ENCODE data around the gene SRGAP2C.
"Not testable (repeated sequence)": the region's sequence is repeated elsewhere in the genome, so short reads cannot be mapped to it uniquely, and the experiment has no call there.

The SRGAP2C gene

DNA sequence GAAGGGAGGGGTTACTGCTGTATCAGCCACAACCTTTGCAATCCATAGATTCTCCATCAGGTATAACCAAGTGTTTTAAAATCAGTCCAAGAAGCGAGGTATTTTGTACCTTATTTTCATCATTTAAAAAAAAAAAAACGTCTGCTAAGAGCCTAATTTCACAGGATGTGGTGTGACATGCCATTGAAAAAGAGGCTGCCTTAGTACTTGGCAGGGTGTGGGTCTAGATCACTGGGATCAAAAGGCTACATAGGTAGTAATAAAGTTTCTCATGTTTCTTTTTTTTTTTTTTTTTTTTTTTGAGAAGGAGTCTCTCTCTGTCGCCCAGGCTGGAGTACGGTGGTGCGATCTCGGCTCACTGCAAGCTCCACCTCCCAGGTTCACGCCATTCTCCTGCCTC, 192.2 kb downstream of the SRGAP2C start:
- DNase-seq (ENCODE audit: low read depth, low spot score): not testable (repeated sequence)

DNA sequence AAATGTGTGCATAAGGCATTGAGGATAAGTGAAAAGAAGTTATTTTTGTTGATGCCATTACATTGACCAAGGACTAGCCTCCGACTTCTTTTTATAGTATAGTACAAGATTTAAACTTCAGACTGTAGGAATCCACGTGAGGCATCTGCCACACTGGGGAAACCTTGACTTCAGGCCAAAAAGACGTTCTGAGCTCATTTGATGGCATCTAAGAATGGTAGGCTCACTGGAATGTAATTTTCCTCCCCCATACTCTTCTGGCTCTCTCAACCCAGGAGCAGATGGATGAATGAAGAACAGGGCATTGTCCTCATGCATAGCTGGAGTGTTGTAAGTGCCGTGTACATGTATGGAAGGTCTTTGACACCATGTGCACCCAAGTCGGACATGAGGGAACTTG, 194.0 kb downstream of the SRGAP2C start:
- not testable (repeated sequence) for DNase-seq (ENCODE audit: low read depth, low spot score)

DNA sequence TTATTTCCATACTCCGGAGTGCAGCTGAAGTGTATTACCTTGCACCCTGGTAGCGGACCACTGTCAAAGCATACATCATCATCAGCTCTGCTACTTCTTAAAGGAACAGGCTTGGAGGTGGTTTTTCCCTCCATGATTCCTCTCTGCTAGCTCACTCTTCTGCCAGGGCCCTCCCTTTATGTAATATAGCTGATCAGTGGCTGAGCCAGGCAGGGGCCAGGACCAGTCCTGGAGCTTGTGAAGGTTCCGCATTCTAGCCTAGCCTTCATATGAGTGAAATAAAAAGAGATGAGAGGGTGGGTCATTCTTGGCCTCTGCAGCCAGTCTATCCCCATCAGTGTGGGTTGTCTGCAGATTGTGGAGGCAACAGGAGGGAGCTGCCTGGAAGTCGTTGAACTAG, 200.0 kb downstream of the SRGAP2C start:
- not testable (repeated sequence) for DNase-seq (ENCODE audit: low read depth, low spot score)

DNA sequence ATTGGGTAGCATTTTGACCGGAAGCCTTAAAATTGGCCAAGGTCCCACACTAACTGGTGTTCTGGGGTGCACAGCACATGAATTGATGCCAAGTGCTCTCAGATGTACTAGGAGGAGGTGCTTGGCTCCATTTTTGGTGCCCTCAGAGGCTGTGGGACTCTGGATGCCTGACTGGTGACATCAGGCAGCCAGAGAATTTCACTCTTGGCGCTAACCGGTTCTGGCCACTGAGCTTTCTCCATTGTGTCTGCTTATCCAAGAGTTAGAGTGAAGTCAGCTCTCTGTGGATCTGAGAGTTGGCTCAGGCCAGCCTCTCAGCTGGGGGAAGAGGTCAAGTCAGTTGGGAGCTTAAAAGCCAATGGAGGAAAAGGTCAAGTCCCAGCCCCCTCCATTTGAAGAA, 200.4 kb downstream of the SRGAP2C start:
- DNase-seq (ENCODE audit: low read depth, low spot score): not testable (repeated sequence)

DNA sequence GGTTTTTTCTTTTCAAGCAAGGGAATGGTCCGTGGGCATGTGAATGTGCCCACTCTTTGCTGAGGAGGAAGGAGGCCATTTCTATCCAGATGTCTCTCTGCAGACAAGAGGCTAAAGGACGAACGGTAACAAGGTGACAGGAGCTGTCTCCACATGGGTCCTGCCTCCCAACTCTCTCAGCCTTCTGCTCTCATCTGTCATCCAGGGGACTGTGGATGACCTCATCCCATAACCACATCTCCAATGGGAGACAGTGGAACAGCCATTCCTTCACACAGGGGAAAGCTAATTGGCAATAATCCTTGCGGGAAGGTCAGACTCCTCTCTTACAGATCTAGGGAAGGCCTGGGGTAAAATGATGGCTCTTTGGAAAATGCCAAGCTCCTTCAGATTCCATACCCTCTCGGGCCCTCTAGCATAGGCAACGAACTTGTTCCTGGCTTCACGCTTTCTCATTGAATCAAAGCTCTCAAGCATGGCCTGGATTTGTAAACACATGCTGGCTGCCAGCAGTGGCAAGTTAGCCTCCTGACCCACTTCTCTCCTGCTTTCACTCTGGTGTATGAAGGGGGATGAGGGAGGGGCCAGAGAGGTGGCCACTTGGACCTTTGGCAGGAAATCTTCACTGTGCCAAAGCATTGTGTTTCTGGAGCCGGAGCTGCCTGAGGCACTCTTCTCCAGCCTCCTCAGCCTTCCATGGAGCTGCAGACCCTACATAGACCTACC, 201.0 kb downstream of the SRGAP2C start:
- not testable (repeated sequence) for DNase-seq (ENCODE audit: low read depth, low spot score)

DNA sequence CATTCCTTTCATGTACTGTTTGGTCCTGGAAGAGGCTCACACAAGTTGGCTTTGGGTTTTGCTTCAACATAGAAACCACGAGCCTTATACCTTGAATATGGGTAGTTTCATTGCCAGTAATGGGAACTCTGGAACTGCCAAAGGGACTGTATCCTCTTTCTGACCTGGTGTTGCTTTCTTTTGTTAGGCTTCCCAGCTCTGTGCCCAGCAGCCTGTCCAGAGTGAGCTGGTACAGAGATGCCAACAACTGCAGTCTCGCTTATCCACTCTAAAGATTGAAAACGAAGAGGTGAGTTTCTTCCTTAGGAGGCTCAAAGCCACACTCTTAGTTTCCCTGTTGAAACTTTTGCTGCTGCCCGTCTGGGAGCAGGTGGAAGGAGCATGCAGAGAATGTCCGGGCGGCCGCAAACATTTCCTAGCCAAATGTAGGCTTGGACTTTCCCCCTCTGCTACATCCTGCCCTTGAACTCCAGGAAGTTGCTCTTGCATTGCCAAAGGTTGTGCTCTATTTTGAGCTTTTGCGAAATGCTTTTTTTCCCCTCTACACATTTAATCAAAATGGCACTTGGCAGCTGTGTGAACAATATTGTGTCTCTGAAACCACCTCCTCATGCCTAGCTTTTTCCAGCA, 201.7 kb downstream of the SRGAP2C start:
- not testable (repeated sequence) for DNase-seq (ENCODE audit: low read depth, low spot score)

DNA sequence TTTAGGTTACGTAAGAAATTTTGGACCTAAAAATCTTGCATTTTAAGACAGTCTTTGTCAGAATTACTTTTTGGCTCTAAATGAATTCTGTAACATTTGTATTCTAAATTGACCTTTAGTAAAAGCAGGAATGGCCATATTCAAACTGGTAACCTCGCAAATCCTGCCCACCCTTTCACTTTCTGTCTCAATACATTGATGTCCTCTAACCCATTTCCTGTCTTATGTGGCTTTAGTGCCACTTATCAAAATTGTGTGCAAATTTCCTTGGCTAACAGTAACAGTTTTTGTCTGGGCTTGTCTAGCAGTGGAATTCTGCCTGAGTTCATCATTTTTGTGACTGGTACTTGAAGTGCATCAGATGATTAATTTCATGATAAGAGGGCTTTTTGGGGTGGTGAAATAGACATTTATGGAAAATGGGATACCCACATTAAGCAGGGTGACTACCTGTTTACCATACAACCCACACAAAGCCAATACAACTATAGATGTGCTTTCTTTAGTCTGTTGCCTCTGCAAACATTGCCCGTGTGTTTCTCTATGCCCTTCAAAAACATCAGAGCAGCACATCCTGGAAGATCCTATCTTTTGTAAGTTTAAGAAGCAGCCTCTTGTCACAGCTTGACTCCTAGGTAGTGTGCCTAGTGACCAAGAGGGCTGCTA, 205.3 kb downstream of the SRGAP2C start:
- DNase-seq (ENCODE audit: low read depth, low spot score): not testable (repeated sequence)

DNA sequence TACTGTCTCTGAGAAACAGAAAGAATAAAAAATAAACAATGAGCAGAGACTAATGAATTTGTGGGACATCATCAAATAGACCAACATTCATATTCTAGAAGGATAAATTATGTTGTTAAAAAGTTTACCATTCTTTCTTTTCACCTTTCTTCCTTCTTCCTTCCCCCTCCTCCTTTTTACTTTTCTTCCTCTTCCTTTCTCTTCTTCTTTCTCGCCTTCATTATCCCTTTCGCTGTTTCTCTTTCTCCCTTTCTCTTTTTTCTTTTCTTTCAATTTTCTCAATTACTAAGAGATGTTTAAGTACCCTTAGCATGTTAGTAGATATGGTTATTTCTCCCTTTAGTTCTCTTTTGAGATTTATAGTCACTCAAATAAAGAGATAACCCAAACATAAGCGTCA, 207.4 kb downstream of the SRGAP2C start:
- DNase-seq (ENCODE audit: low read depth, low spot score): not testable (repeated sequence)

DNA sequence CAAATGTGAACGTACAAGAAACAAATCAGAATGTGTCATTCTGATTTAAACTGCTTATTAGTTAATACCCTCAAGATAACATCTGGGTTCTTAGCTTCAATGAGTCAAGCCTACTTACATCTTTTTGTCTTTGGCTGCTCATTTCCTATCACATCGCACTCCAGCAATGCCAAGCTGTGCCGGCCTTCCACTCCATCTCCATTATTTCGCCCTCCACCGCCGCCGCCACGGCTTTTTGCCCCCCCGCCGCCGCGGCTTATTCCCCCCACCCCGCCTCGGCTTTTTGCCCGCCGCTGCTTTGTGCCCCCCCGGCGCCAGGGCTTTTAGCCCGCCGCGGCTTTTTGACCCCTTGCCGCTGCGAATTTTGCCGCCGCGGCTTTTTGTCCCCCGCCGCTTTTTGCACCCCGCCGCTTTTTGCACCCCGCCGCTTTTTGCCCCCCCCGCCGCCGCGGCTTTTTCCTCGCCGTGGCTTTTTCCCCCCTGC, 211.0 kb downstream of the SRGAP2C start:
- DNase-seq (ENCODE audit: low read depth, low spot score): not testable (repeated sequence)

DNA sequence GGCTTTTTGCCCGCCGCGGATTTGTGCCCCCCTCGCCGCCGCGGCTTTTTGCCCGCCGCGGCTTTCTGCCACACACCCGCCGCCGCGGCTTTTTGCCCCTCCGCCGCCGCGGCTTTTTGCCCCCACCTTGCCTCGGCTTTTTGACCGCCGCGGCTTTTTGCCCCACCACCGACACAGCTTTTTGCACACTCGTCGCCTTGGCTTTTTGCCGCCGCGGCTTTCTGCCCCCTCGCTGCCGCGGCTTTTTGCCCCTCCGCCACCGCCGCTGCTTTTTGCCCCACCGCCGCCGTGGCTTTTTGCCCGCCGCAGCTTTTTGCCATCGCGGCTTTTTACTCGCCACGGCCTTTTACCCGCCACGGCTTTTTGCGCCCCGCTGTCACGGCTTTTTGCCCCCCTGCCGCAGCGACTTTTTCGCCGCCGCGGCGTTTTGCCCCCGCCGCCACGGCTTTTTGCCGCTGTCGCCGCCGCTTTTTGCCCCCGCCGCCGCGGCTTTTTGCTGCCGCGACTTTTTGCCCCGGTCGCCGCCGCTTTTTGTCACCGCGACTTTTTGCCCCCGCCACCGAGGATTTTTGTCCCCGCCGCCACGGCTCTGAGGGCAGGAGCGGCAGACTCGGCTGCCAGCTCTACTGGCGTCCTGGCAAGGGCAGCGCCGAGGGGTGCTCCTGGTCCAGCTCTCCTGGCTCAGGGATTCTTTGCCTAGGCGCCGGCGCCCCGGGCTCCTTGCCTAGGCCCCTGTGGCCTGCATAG, 211.7 kb downstream of the SRGAP2C start:
- not testable (repeated sequence) for DNase-seq (ENCODE audit: low read depth, low spot score)

DNA sequence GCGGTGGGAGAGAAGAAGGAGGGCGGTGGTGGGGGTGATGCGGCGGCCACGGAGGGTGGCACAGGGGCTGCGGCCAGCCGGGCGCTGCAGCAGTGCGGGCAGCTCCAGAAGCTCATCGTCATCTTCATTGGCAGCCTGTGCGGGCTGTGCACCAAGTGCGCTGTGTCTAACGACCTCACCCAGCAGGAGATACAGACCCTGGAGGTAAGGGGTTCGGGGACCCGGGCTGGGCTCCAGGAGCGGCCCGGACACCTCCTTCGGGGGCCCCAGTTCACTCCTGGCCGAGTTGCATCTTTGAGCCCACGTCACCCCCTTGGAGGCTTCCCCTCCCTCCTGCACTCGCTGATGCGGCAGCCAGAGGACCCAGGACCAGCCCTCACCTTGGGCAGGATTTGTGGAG, 212.3 kb downstream of the SRGAP2C start:
- DNase-seq (ENCODE audit: low read depth, low spot score): not testable (repeated sequence)

DNA sequence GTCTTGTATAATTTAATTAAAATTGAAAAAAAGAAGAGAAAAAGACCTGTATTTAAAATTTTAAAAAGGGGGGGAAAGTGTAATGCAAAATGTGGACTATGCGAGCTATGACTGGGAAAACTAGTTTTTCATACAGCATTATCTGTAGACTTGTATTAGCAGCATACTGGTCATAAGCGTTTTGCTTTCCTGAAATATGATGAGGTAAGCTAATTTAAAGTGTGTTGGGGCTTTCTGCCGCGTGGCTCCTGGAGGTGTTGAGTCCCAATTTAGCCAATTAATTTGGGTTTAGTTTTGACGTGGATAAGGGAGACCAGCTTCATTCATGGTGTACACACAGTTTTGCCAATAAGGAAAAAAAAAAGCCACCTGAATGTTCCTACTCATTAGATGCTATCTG, 214.4 kb downstream of the SRGAP2C start:
- DNase-seq (ENCODE audit: low read depth, low spot score): not testable (repeated sequence)

DNA sequence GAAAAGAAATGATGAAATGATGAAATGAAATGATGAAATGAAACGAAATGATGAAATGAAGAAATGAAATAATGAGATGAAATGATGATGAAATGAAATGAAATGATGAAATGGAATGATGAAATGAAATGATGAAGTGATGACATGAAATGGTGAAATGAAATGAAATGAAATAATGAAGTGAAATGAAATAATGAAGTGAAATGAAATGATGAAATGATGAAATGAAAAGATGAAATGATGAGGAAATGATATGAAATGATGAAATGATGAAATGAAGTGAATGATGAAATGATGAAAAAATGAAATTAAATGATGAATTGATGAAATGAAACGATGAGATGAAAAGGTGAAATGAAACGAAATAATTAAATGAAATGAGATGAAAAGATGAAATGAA, 215.3 kb downstream of the SRGAP2C start:
- not testable (repeated sequence) for DNase-seq (ENCODE audit: low read depth, low spot score)

DNA sequence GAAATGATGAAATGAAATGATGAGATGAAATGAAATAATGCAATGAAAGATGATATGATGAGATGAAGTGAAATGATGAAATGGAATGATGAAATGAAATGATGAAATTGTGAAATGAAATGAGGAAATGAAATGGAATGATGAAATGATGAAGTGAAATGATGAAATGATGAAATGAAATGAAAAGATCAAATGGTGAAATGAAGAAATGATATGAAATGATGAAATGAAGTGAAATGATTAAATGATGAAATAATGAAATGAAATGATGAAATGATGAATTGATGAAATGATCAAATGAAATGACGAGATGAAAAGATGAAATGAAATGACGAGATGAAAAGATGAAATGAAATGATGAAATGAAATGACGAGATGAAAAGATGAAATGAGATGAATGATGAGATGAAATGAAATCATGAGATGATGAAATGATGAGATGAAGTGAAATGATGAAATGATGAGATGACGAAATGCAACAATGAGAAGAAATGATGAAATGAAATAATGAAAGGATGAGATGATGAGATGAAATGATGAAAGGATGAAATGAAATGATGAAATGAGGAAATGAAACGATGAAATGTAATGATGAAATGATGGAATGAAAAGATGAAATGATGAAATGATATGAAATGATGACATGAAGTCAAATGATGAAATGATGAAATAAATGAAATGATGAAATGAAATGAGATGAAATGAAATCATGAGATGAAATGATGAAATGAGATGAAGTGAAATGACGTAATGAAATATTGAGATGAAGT, 216.0 kb downstream of the SRGAP2C start:
- DNase-seq (ENCODE audit: low read depth, low spot score): not testable (repeated sequence)

DNA sequence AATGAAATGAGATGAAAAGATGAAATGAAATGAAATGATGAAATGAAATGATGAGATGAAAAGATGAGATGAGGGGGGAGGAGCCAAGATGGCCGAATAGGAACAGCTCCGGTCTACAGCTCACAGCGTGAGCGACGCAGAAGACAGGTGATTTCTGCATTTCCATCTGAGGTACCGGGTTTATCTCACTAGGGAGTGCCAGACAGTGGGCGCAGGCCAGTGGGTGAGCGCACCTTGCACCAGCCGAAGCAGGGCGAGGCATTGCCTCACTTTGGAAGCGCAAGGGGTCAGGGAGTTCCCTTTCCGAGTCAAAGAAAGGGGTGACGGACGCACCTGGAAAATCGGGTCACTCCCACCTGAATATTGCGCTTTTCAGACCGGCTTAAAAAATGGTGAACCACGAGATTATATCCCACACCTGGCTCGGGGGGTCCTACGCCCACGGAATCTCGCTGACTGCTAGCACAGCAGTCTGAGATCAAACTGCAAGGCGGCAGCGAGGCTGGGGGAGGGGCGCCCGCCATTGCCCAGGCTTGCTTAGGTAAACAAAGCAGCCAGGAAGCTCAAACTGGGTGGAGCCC, 216.7 kb downstream of the SRGAP2C start:
- not testable (repeated sequence) for DNase-seq (ENCODE audit: low read depth, low spot score)

DNA sequence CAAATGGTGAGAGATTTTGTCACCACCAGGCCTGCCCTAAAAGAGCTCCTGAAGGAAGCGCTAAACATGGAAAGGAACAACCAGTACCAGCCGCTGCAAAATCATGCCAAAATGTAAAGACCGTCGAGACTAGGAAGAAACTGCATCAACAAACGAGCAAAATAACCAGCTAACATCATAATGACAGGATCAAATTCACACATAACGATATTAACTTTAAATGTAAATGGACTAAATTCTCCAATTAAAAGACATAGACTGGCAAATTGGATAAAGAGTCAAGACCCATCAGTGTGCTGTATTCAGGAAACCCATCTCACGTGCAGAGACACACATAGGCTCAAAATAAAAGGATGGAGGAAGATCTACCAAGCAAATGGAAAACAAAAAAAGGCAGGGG, 218.5 kb downstream of the SRGAP2C start:
- DNase-seq (ENCODE audit: low read depth, low spot score): not testable (repeated sequence)

DNA sequence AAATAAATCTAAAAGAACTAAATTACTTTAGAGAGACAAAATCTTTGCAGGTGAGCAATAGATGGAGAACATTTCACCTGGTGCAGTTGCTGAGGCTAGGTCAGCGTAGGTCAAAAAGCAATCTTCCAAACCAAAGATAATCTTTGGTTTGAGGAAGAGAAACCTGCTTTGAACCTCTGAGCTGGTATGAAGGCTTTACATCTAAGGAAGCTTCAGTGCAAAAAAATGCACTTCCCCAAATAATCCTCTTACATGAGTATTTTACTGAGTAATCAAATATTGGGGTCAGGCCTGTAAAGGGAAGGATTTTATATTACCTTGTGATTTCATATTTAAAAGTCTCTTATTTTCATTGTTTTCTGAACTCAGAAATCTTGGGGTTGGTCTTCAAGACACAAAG, 223.6 kb downstream of the SRGAP2C start:
- DNase-seq (ENCODE audit: low read depth, low spot score): no peak

DNA sequence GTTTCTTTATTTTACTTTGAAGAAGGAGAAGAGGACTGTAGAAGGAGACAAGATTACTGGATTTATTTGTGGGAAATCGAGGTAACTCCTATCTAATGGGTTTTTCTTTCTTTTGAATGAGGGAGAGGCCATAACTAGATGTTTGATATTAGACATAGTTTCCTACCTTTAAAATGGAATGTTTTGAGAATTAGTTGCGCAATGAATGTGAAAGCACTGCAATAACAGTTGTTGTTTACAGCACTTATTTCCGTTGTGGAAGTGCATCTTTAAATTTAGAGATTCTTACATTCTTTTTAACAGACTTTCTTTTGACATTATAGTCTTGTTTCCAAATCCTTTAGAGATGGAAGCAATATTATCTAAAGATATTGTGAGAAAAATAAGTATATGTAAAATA, 229.0 kb downstream of the SRGAP2C start:
- no peak for DNase-seq (ENCODE audit: low read depth, low spot score)

DNA sequence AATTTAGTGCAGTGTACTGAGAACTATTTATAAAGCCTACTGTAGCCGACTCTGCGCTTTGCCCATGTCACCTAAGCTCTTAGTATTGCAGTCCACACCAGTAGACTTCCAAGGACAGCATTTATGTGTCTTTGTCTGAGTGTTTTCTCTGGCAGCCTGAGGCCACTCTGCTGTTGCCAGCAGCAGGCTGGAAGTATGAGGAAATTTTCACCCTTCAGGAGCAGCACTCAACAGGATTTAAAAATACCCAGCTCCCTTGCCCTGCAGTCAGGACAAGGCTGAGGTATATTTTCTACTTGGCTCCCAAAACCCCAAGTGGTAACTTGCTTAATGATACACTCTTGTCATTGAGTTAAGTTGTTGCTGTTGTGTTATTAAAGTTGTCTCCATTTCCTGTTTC, 230.1 kb downstream of the SRGAP2C start:
- DNase-seq (ENCODE audit: low read depth, low spot score): no peak

DNA sequence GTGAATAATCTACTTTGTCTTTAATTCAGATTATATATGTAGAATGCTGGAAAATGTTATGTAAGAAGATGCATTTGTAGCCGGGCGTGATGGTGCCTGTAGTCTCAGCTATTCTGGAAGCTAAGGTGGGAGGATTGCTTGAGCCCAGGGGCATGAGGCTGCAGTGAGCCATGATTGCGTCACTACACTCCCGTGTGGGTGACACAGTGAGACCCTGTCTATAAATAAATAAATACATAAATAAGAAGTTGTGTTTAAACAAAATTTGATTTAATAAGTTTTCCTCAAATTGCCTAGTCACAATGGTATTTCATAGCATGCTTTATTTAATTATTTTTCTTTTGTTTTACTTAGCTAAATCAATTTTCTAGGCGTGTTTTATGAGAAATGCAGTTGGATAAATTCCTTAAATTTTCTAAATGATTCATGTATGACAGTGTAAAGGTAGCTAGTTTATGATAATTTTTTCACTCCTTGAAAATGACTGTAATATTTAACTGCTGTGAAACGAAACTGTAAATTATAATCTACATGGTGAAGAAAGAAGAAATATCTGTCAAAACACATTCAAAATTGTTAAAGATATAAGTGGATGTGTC, 232.6 kb downstream of the SRGAP2C start:
- no peak for DNase-seq (ENCODE audit: low read depth, low spot score)
